Body of pancreas (tissue), 4 donors: ENCODE data around the gene ZNF541.

Source experiments
- POLR2A ChIP-seq, 3 donors: fragments of 450-650 bp; IDR thresholded peaks; one replicate each; pipeline ENCODE4 v1.6.1; 2016; ENCODE audit warnings: antibody characterized with exemption in 3 of 3, mild to moderate bottlenecking in 2 of 3
- TF ChIP-seq, protein P1 (sequence below), 7 experiments: fragments of 450-650 bp in 4 of 7; fragments of 200-600 bp in 3 of 7; sonication (generic) in 3 of 7; IDR thresholded peaks; one replicate each; pipeline ENCODE4 v1.5.1; 2016 to 2019; ENCODE audit warnings: antibody characterized with exemption in 7 of 7

DNA sequence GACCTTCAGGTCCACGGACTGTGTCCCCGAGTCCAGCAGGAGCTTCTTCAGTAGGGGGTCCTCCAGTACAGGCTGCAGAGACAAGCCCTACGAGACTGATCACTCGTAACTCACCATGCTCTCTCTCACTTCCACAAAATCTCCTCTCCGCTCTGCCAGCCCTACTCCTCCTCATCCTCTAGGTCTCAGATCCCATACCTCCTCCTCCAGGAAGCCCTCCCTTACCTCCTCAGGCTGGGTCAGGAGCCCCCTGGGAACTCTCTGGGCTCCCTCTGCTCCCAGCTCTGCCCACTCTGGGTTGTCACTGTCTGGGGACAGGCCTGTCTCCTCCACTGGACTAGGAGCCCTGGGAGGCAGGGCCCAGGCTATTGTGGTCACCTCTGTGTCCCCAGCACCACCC lies 34.1 kb downstream of the ZNF541 start:
- no peak for TF ChIP-seq POLR2A (IDR thresholded peaks at IDR 0.05)
- TF ChIP-seq, protein P1, sequence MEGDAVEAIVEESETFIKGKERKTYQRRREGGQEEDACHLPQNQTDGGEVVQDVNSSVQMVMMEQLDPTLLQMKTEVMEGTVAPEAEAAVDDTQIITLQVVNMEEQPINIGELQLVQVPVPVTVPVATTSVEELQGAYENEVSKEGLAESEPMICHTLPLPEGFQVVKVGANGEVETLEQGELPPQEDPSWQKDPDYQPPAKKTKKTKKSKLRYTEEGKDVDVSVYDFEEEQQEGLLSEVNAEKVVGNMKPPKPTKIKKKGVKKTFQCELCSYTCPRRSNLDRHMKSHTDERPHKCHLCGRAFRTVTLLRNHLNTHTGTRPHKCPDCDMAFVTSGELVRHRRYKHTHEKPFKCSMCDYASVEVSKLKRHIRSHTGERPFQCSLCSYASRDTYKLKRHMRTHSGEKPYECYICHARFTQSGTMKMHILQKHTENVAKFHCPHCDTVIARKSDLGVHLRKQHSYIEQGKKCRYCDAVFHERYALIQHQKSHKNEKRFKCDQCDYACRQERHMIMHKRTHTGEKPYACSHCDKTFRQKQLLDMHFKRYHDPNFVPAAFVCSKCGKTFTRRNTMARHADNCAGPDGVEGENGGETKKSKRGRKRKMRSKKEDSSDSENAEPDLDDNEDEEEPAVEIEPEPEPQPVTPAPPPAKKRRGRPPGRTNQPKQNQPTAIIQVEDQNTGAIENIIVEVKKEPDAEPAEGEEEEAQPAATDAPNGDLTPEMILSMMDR (IDR thresholded peaks at IDR 0.05): no peak
